GM23248 (cell line): ENCODE measurements around the gene AGAP1.

ENCODE experiments used
- EZH2 ChIP-seq: fragments of 200-600 bp; sonication (generic); IDR thresholded peaks from 2 replicates; pipeline ENCODE4 v1.6.1; 2018; ENCODE audit warnings: antibody characterized with exemption, mild to moderate bottlenecking; ENCODE audit not compliant: insufficient read depth, poor library complexity, severe bottlenecking
- EZH2phosphoT487 ChIP-seq: fragments of 200-600 bp; sonication (generic); IDR thresholded peaks from 2 replicates; pipeline ENCODE4 v1.6.1; 2018; ENCODE audit warnings: antibody characterized with exemption, moderate library complexity, mild to moderate bottlenecking, low read depth; ENCODE audit not compliant: insufficient read depth

- TF ChIP-seq EZH2phosphoT487 (no peak), EZH2 (no peak)
Observed at GRCh38 chr2:235449568-235449967, 44.3 kb upstream of the AGAP1 start.
